Measurements from ENCODE around the gene PKP1.
A peak's percentile ranks its signal among the peaks of the same experiment; 100 is the strongest.

The PKP1 gene

DNA sequence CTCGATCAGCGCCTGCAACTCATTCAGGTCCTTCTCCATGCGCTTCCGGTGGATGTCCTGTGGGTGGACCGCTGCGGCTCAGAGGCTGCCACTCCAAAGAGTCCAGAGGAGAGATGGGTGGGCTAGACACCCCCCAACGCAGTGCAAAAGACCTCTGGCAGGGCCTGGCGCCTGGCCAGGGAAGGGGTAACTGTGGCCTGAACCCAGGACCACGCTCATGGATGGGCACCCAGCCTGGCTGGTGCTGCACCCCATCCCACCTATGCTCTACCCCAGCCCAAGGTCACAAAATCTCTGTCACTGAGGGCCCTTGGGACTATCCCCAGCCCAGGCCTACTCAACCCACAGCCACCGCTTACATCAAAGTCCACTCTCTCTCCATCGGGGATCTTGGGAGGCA lies 81.9 kb downstream of the PKP1 start:
- FAIRE-seq (no peak), DNase-seq (ENCODE audit: low spot score) (no peak)

GRCh38 chr1:201366696-201367095 lies 83.4 kb downstream of the PKP1 start:
- DNase-seq (ENCODE audit: low spot score), result no peak
- no peak for FAIRE-seq

GRCh38 chr1:201369209-201369608 lies 85.9 kb downstream of the PKP1 start:
- DNase-seq (ENCODE audit: low spot score), result no peak
- no peak for FAIRE-seq

- FAIRE-seq (no peak), DNase-seq (ENCODE audit: low spot score) (no peak)
Observed at GRCh38 chr1:201370500-201370899, 87.2 kb downstream of the PKP1 start.

DNA sequence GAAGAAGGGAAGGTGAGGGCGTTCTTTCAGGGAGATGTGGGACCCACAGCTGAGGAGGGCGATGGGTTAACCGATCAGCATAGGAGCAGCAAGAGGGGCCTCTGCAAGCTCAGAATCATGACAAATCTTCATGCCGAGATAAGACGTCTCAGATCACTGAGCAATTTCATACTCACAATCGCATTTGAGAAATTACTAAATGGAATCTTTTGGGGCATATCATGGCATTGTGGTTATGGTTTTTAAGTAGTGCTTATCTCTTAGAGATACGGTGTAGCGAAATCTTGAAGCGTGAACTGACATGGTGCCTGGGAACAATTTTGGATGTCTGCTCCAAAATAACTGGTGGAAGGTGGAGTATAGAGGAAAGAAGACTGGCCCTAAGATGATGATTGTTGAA lies 88.0 kb downstream of the PKP1 start:
- DNase-seq (ENCODE audit: low spot score) (no peak), FAIRE-seq (no peak)

- FAIRE-seq (no peak), DNase-seq (ENCODE audit: low spot score) (no peak)
Observed at GRCh38 chr1:201371792-201372191, 88.5 kb downstream of the PKP1 start.

DNA sequence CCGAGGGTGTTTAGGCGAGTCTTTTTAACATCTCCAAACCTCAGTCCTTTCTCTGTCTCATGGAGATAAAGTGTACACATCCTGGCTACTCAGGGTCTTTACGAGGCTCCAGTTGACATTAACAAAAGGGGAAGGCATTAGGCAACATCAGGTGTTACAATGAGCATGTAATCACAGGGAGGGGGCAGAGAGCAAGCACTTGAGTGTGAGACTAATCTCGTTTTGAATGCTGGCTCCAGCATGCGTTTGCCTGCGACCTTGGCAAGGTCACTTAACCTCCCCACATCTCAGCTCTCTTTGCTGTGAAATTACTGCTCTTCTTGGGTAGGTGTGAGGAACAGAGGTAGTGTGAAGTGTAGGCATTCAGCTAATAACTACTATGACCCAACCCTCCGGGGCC lies 91.1 kb downstream of the PKP1 start:
- FAIRE-seq (no peak), DNase-seq (ENCODE audit: low spot score) (no peak)

DNA sequence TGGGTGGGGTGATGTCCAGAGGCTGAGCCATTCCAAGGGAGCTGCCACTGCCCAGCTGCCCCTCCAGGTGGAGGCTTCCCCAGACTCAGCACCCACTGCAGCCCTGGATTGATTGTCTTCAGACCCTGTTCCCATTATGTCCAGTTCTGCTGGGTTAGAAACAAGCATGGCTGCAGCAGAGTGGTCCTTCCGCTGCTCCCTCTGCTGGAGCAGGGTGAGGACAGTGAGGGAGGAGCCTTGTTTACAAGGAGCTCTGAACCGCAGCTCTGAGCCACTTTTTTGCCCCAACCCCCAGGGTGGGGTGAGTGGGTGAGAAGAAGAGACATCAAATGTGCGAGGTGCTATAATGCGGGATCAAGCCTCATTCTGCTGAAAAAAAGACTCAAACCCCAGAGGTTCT lies 91.9 kb downstream of the PKP1 start:
- FAIRE-seq, result no peak
- DNase-seq (ENCODE audit: low spot score), result no peak

DNA sequence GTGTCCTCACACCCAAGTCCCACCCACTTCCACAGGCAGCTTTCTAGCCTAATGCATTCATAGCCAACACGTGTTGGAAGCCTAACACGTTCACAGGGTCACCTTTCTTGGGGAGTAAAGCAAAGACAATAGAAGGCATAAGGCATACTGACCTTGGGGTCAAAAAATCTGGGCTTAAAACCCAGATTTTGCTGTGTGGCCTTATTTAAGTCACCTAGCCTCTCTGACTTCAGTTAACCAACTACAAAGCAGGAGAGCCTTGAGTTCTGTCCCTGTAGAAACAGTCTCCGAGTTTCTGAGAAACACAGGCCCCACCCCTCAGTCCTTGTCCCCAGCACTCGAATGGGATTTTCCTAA lies 92.8 kb downstream of the PKP1 start:
- FAIRE-seq, result no peak

GRCh38 chr1:201376464-201377374 lies 93.4 kb downstream of the PKP1 start:
- FAIRE-seq (no peak), DNase-seq (ENCODE audit: low spot score) (peak; percentile 9)

More for the DNA sequence above, 92.8 kb downstream of the PKP1 start:
- DNase-seq (ENCODE audit: low spot score), result no peak

DNA sequence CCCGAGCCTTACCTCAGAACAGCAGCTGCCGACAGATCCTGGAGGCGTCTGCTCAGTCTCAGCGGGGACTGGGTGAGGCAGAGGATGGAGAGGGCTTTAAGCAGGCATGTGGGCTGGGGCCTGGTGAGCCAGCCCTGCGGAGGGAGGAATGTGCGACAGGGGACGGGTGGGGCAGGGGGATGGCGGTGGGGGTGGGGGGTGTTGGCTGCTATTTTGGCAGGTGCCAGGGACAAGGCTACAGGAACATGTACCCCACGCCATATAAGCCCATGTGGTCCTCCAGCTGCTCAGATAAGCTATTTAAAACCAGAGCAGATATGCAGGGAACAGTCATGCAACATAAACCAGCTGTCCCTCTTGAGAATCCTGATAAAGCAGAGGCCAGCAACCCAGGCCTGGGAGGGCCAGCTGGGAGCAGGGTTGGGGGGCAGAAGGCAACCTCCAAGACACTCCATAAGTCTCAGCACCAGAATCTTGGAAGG lies 94.3 kb downstream of the PKP1 start, which contains the start of gene TNNT2:
Gene TNNT2 (minus strand): TSS at position 70 of the 482 bp plus-strand sequence. CDS start 4,426 bp downstream, outside the sequence.
- FAIRE-seq (no peak), DNase-seq (ENCODE audit: low spot score) (no peak)

DNA sequence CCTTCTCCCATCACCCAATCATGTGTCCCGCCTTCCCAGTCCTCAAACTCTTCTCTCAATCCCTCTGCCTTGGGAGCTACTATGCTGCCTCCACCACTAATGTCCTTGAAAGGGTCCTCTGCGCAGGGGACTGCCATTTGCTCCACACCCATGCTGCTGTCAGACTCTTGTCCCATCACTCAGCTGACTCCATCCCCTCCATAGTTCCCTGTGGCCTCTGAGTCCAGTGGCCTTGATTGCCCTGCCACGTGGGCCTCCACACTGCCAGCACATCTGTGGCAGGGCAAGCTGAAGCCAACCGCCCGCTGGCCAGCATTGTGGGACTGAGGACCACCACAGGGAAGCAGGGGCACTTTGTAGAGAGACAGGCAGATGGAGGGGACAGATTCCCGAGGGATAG lies 95.5 kb downstream of the PKP1 start:
- no peak for DNase-seq (ENCODE audit: low spot score)

DNA sequence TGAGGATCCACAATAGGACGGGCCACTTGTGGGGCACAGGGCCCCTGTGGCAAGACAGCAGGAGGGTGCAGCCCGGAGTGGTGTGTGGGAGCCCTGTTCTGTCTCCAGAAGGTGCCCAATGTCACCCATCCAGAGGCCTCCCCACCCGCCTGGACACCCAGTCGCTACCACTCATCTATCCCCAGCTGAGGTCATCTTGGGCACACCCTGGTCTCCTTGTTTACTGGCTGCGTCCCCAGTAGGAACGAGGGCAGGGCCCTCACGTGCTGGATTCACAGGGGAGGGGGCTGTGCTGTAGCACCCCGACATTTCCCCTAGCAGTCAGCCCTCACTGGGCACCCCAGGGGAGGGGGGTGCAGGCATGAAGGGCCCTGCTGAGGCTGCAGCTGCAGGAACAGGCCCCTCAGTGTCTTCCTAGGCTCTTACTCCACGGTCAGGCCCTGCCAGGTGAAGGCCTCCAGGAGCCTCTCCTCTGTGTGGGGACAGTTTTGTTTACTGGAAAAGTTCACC lies 96.5 kb downstream of the PKP1 start:
- FAIRE-seq (no peak), DNase-seq (ENCODE audit: low spot score) (no peak)

More for the DNA sequence above, 95.5 kb downstream of the PKP1 start:
- FAIRE-seq, result no peak

- FAIRE-seq, result no peak
- no peak for DNase-seq (ENCODE audit: low spot score)
Observed at GRCh38 chr1:201381130-201381529, 97.8 kb downstream of the PKP1 start.
